Trophoblast cell (in vitro differentiated cells and primary cell): ENCODE data around the gene MDGA2.

Experiments used
- DNase-seq, 2 donors: peaks; one replicate each; pipeline ENCODE4 v3.0.0-alpha.2; 2016
- H2AFZ ChIP-seq: 2 replicates; pipeline ENCODE4 v1.6.1; 2013; ENCODE audit warnings: low read length, moderate library complexity, mild to moderate bottlenecking; ENCODE audit not compliant: insufficient read depth, poor library complexity
- H2AK5ac ChIP-seq: 2 replicates; pipeline ENCODE4 v1.6.1; 2013; ENCODE audit warnings: mild to moderate bottlenecking, low read length
- H2BK120ac ChIP-seq: 2 replicates; pipeline ENCODE4 v1.6.1; 2013; ENCODE audit warnings: low read length, mild to moderate bottlenecking, moderate library complexity; ENCODE audit not compliant: insufficient read depth, poor library complexity
- H2BK12ac ChIP-seq: 2 replicates; pipeline ENCODE4 v1.6.1; 2013; ENCODE audit warnings: mild to moderate bottlenecking, low read length, moderate library complexity
- H2BK5ac ChIP-seq: 2 replicates; pipeline ENCODE4 v1.6.1; 2013; ENCODE audit warnings: low read length, low read depth, moderate library complexity, mild to moderate bottlenecking; ENCODE audit not compliant: poor library complexity
- H3K14ac ChIP-seq: 2 replicates; pipeline ENCODE4 v1.6.1; 2013; ENCODE audit warnings: mild to moderate bottlenecking, low read length
- H3K18ac ChIP-seq: 2 replicates; pipeline ENCODE4 v1.6.1; 2013; ENCODE audit warnings: mild to moderate bottlenecking, low read length
- H3K23ac ChIP-seq: 2 replicates; pipeline ENCODE4 v1.6.1; 2013; ENCODE audit warnings: low read length
- H3K27ac ChIP-seq: 2 replicates; pipeline ENCODE4 v1.5.1; 2013; ENCODE audit warnings: low read depth, mild to moderate bottlenecking, inconsistent platforms, low read length, moderate library complexity
- H3K27me3 ChIP-seq: 2 replicates; pipeline ENCODE4 v1.6.1; 2013; ENCODE audit warnings: inconsistent platforms, mild to moderate bottlenecking, low read length, moderate library complexity; ENCODE audit not compliant: insufficient read depth
- H3K36me3 ChIP-seq, 2 experiments: 1 replicate in 1 of 2; 2 replicates in 1 of 2; pipeline ENCODE4 v1.6.1; 2013; ENCODE audit warnings: low read length in 2 of 2, mild to moderate bottlenecking in 2 of 2, moderate library complexity in 1 of 2; ENCODE audit not compliant: insufficient read depth in 2 of 2, control insufficient read depth in 1 of 2
- H3K4ac ChIP-seq: 2 replicates; pipeline ENCODE4 v1.6.1; 2013; ENCODE audit warnings: low read depth, mild to moderate bottlenecking, low read length, moderate library complexity
- H3K4me1 ChIP-seq, 2 experiments: 1 replicate in 1 of 2; 2 replicates in 1 of 2; pipeline ENCODE4 v1.6.1; 2013; ENCODE audit warnings: low read length in 2 of 2, mild to moderate bottlenecking in 2 of 2, moderate library complexity in 1 of 2; ENCODE audit not compliant: insufficient read depth in 2 of 2, control insufficient read depth in 1 of 2
- H3K4me2 ChIP-seq: 2 replicates; pipeline ENCODE4 v1.6.1; 2013; ENCODE audit warnings: inconsistent platforms, mild to moderate bottlenecking, low read length, moderate library complexity
- H3K4me3 ChIP-seq: 2 replicates; pipeline ENCODE4 v1.5.1; 2013; ENCODE audit warnings: mild to moderate bottlenecking, low read depth, low read length, inconsistent platforms
- H3K79me1 ChIP-seq: one replicate; pipeline ENCODE4 v1.6.1; 2013; ENCODE audit warnings: low read length
- H3K79me2 ChIP-seq: 2 replicates; pipeline ENCODE4 v1.6.1; 2013; ENCODE audit warnings: low read length, mild to moderate bottlenecking; ENCODE audit not compliant: control insufficient read depth, insufficient read depth, poor library complexity
- H3K9ac ChIP-seq: 2 replicates; pipeline ENCODE4 v1.6.1; 2013; ENCODE audit warnings: mild to moderate bottlenecking, low read length
- H3K9me3 ChIP-seq: 2 replicates; pipeline ENCODE4 v1.6.1; 2013; ENCODE audit warnings: low read depth, mild to moderate bottlenecking, control low read depth, inconsistent platforms, low read length; ENCODE audit not compliant: insufficient read depth
- H4K12ac ChIP-seq: 2 replicates; pipeline ENCODE4 v1.6.1; 2013; ENCODE audit warnings: low read depth, mild to moderate bottlenecking, low read length, moderate library complexity
- H4K8ac ChIP-seq: 2 replicates; pipeline ENCODE4 v1.6.1; 2013; ENCODE audit warnings: low read depth, mild to moderate bottlenecking, low read length, moderate library complexity
- H4K91ac ChIP-seq: one replicate; pipeline ENCODE4 v1.6.1; 2013; ENCODE audit warnings: low read depth, mild to moderate bottlenecking, low read length, moderate library complexity
- WGBS: extraction: QIAGEN DNeasy Blood & Tissue Kit; methylation state at CpG from one replicate; pipeline ENCODE4 v1.1.7; 2013; ENCODE audit warnings: missing lambda C conversion rate; ENCODE audit not compliant: insufficient read length, insufficient coverage; ENCODE audit errors: extremely low coverage; 5-methylcytosine and 5-hydroxymethylcytosine counted together

MDGA2 gene

GRCh38 chr14:47411523-47411922 is 263.9 kb downstream of the MDGA2 start:
- H3K4me2 ChIP-seq, result no peak overlapping the region
- no peak overlapping the region for H3K18ac ChIP-seq
- H3K9me3 ChIP-seq, result no peaks in the 10 kb centered on the region
- DNase-seq, result no peak
- H2BK120ac ChIP-seq, result no peak overlapping the region
- H3K27ac ChIP-seq, result no peak overlapping the region
- no peak overlapping the region for H2BK12ac ChIP-seq
- H2BK5ac ChIP-seq, result no peak overlapping the region
- H2AFZ ChIP-seq, result no peak overlapping the region
- H3K4me1 ChIP-seq, result no peaks in the 10 kb centered on the region
- no peaks in the 10 kb centered on the region for H3K27me3 ChIP-seq
- no peaks in the 10 kb centered on the region for H3K36me3 ChIP-seq
- whole genome bisulfite sequencing, result no CpG with 5 or more reads among the region's 5 CpGs
- no peak overlapping the region for H4K8ac ChIP-seq
- H4K91ac ChIP-seq, result no peak overlapping the region
- H3K4ac ChIP-seq, result no peak overlapping the region
- H3K23ac ChIP-seq, result no peak overlapping the region
- no peak overlapping the region for H3K4me3 ChIP-seq
- no peak overlapping the region for H3K9ac ChIP-seq
- H3K14ac ChIP-seq, result no peak overlapping the region
- no peak overlapping the region for H2AK5ac ChIP-seq
- H4K12ac ChIP-seq, result no peak overlapping the region
- H3K79me1 ChIP-seq, result no peaks in the 10 kb centered on the region
- H3K79me2 ChIP-seq, result no peaks in the 10 kb centered on the region

GRCh38 chr14:47392326-47392725 is 283.1 kb downstream of the MDGA2 start:
- no peak for DNase-seq
- Histone ChIP-seq H3K36me3 (no peaks in the 10 kb centered on the region), H3K79me1 (no peaks in the 10 kb centered on the region), H3K27me3 (no peaks in the 10 kb centered on the region), H4K8ac (no peak overlapping the region), H2BK120ac (no peak overlapping the region), H3K4me3 (no peak overlapping the region), H3K14ac (no peak overlapping the region), H3K23ac (no peak overlapping the region), H2AFZ (no peak overlapping the region), H2BK12ac (no peak overlapping the region), H3K27ac (no peak overlapping the region), H2BK5ac (no peak overlapping the region), H4K91ac (no peak overlapping the region), H3K18ac (no peak overlapping the region), H3K4me1 (no peaks in the 10 kb centered on the region), H3K9ac (no peak overlapping the region), H3K79me2 (no peaks in the 10 kb centered on the region), H3K9me3 (no peaks in the 10 kb centered on the region), H4K12ac (no peak overlapping the region), H3K4me2 (no peak overlapping the region), H2AK5ac (no peak overlapping the region), H3K4ac (no peak overlapping the region)
- no CpG with 5 or more reads among the region's 1 CpG for WGBS

GRCh38 chr14:47390831-47391504 is 284.4 kb downstream of the MDGA2 start:
- no peak overlapping the region for H2AK5ac ChIP-seq

GRCh38 chr14:47389535-47389934 is 285.9 kb downstream of the MDGA2 start:
- Histone ChIP-seq H3K27me3 (no peaks in the 10 kb centered on the region), H2BK5ac (no peak overlapping the region), H3K79me1 (no peaks in the 10 kb centered on the region), H3K79me2 (no peaks in the 10 kb centered on the region), H4K12ac (no peak overlapping the region), H3K9me3 (no peaks in the 10 kb centered on the region), H2BK12ac (no peak overlapping the region), H3K9ac (no peak overlapping the region), H3K14ac (no peak overlapping the region), H2AK5ac (no peak overlapping the region), H2BK120ac (no peak overlapping the region), H4K91ac (no peak overlapping the region), H3K18ac (no peak overlapping the region), H3K4me3 (no peak overlapping the region), H3K4me1 (no peaks in the 10 kb centered on the region), H3K36me3 (no peaks in the 10 kb centered on the region), H3K23ac (no peak overlapping the region), H3K27ac (no peak overlapping the region), H3K4ac (no peak overlapping the region), H2AFZ (no peak overlapping the region), H4K8ac (no peak overlapping the region), H3K4me2 (no peak overlapping the region)
- no CpG with 5 or more reads among the region's 1 CpG for WGBS
- no peak for DNase-seq

More at GRCh38 chr14:47390831-47391504, 284.4 kb downstream of the MDGA2 start:
- H2BK120ac ChIP-seq, result no peak overlapping the region
- H3K4me3 ChIP-seq, result no peak overlapping the region
- no peaks in the 10 kb centered on the region for H3K79me1 ChIP-seq
- no peaks in the 10 kb centered on the region for H3K9me3 ChIP-seq
- H3K27ac ChIP-seq, result no peak overlapping the region
- H3K4me2 ChIP-seq, result no peak overlapping the region
- no peak overlapping the region for H3K23ac ChIP-seq
- no peak overlapping the region for H3K4ac ChIP-seq
- no peaks in the 10 kb centered on the region for H3K27me3 ChIP-seq
- no peaks in the 10 kb centered on the region for H3K36me3 ChIP-seq
- H4K8ac ChIP-seq, result no peak overlapping the region
- no peaks in the 10 kb centered on the region for H3K79me2 ChIP-seq
- no peak overlapping the region for H4K91ac ChIP-seq
- H3K9ac ChIP-seq, result no peak overlapping the region
- no peak overlapping the region for H3K14ac ChIP-seq
- H2AFZ ChIP-seq, result no peak overlapping the region
- no peak overlapping the region for H4K12ac ChIP-seq
- DNase-seq, result no peak
- no CpG with 5 or more reads among the region's 5 CpGs for WGBS
- H2BK12ac ChIP-seq, result no peak overlapping the region
- H3K18ac ChIP-seq, result no peak overlapping the region
- H3K4me1 ChIP-seq, result no peaks in the 10 kb centered on the region
- H2BK5ac ChIP-seq, result no peak overlapping the region
